ENCODE data around the gene GLRX2. TPM values are rescaled to one million over a fixed set of nuclear protein-coding genes. Genes with fewer than 3 reads are reported as not detected.

The GLRX2 gene
- total RNA-seq, 1 experiment from 2014 or later, result 30.6 TPM

- intact Hi-C loops (cut with micrococcal nuclease), result no loop called here
- no peaks in the 10 kb centered on the region for H3K9me3 ChIP-seq (ENCODE audit: control insufficient read depth in 1 of 2, insufficient read depth in 1 of 2, low read depth in 1 of 2, low read length in 2 of 2)
- RAD21 ChIA-PET (ENCODE audit: low non-redundant PET in 1 of 2, low total read pairs in 2 of 2, uncharacterized antibody in 2 of 2, unreplicated experiment in 2 of 2), result no interaction called here
Measured at GRCh38 chr1:193069748-193070385, 35.3 kb downstream of the GLRX2 start.

More at GRCh38 chr1:193069748-193070385, 35.3 kb downstream of the GLRX2 start:
- H3K27me3 ChIP-seq (ENCODE audit: insufficient read depth, low read length), result no peaks in the 10 kb centered on the region
- H3K4me1 ChIP-seq (ENCODE audit: control insufficient read depth in 1 of 2, insufficient read depth in 2 of 2, low read length in 2 of 2), result 0 out of 4 replicates have a peak, but pooled peaks cover 0 to 3% of the 10 kb centered on the region in 2 experiments
- H3K9me2 ChIP-seq (ENCODE audit: insufficient read depth), result no peaks in the 10 kb centered on the region
- peaks cover 82% of the 10 kb centered on the region for H3K79me2 ChIP-seq (ENCODE audit: insufficient read depth, low read length)
- ChIA-PET POLR2A (interaction anchor here (1.0 kb wide), 1 partner anchor 11 kb away, joined by 5 read pairs; the partner anchor contains the start of genes RO60 and UCHL5), CTCF (interaction anchor here (0.6 to 1.4 kb wide), 4 partner anchors 11 to 592 kb away, joined by 3 to 4 read pairs (median 3); partner anchors contain the start of gene UCHL5)
- no peak overlapping the region for H3K4me2 ChIP-seq (ENCODE audit: low read length)
- no peaks in the 10 kb centered on the region; the same call in 1 of the 2 replicates for H4K20me1 ChIP-seq (ENCODE audit: insufficient read depth)
- ATAC-seq (peak; percentile 91), DNase-seq (ENCODE audit: low read depth, low spot score) (no peak)
- H3K9ac ChIP-seq (ENCODE audit: low read length), result no peak overlapping the region
- no TSS peak for BruUV-seq (replicated peaks)
- no peak overlapping the region for H2AFZ ChIP-seq (ENCODE audit: low read depth, low read length, poor library complexity, severe bottlenecking)
- TF ChIP-seq RAD21 (IDR thresholded peaks at IDR 0.05; ENCODE audit: low read depth) (peak; percentile 45; the same call in 1 of the 2 replicates), CBX3 (IDR thresholded peaks at IDR 0.05; ENCODE audit: low read depth) (no peak), FOSL1 (IDR thresholded peaks at IDR 0.05; ENCODE audit: low read depth) (no peak), CTCF (IDR thresholded peaks at IDR 0.05 in 2 of 3, conservative IDR thresholded peaks at IDR 0.05 in 1 of 3; ENCODE audit: borderline replicate concordance in 1 of 3, insufficient read depth in 1 of 3, low read depth in 2 of 3, low read length in 2 of 3) (peak; percentile 30 to 79 (median 69); a peak in 5 of 6 replicates), POLR2AphosphoS5 (IDR thresholded peaks at IDR 0.05; ENCODE audit: low read depth, low read length) (no peak)
- no peak overlapping the region for H3K4me3 ChIP-seq (replicated peaks in 1 of 2; ENCODE audit: low read depth in 1 of 2, low read length in 2 of 2)
- H3K36me3 ChIP-seq (ENCODE audit: control insufficient read depth in 1 of 2, insufficient read depth in 2 of 2, low read length in 2 of 2), result peaks cover 2 to 4% of the 10 kb centered on the region in 2 experiments; a peak in 2 of 4 replicates
- no peak overlapping the region for H3K27ac ChIP-seq (ENCODE audit: low read depth, low read length)

Data from HCT116 (cell line).